IgD-negative memory B cell (primary cell): ENCODE measurements around the gene ZDHHC8. TPM values are rescaled to one million over a fixed set of nuclear protein-coding genes. Genes with fewer than 3 reads are reported as not detected.

ENCODE experiments used
- H3K27ac Mint-ChIP-seq, 3 donors: one replicate each; pipeline ENCODE4 v1.8.0; 2020 to 2022; ENCODE audit warnings: mild to moderate bottlenecking in 3 of 3, mixed read lengths in 3 of 3, moderate library complexity in 1 of 3
- H3K27me3 Mint-ChIP-seq: one replicate; pipeline ENCODE4 v1.8.0; 2021; ENCODE audit warnings: mixed read lengths
- H3K36me3 Mint-ChIP-seq: one replicate; pipeline ENCODE4 v1.8.0; 2020; ENCODE audit warnings: mild to moderate bottlenecking, mixed read lengths
- H3K4me1 Mint-ChIP-seq, 3 donors: one replicate each; pipeline ENCODE4 v1.8.0; 2020 to 2022; ENCODE audit warnings: mixed read lengths in 3 of 3, mild to moderate bottlenecking in 1 of 3
- H3K4me3 Mint-ChIP-seq, 4 donors: one replicate each; pipeline ENCODE4 v1.8.0; 2020 to 2022; ENCODE audit warnings: mild to moderate bottlenecking in 4 of 4, mixed read lengths in 4 of 4, moderate library complexity in 3 of 4
- H3K9me3 Mint-ChIP-seq, 3 donors: one replicate each; pipeline ENCODE4 v1.8.0; 2020 to 2021; ENCODE audit warnings: mixed read lengths in 3 of 3, mild to moderate bottlenecking in 1 of 3
- polyA plus RNA-seq: library from polyadenylated mRNA; unstranded; fragments of 300-500 nt; fragmentation: Illumina TruSeq; gene quantifications from one replicate; pipeline ENCODE4 v1.2.3, GENCODE V29; 2021

Gene ZDHHC8
- 4.2 TPM for polyA plus RNA-seq

GRCh38 chr22:20131597-20131858 is at the start of gene ZDHHC8:
ZDHHC8 (plus strand) TSS chr22:20131804; CDS start chr22:20131948, 144 bp downstream.
- Mint-ChIP-seq H3K36me3 (no peaks in the 10 kb centered on the region), H3K4me1 (peaks cover 4 to 11% (median 6%) of the 10 kb centered on the region in 3 donors), H3K27me3 (no peaks in the 10 kb centered on the region), H3K4me3 (peak within 1 kb of the TSS; percentile 75 to 91 (median 82)), H3K27ac (peak within 1 kb of the TSS in 2 of 3 donors; percentile 31 to 78), H3K9me3 (no peaks in the 10 kb centered on the region)

GRCh38 chr22:20083157-20083890 is 48.3 kb upstream of the ZDHHC8 start:
- Mint-ChIP-seq H3K36me3 (no peaks in the 10 kb centered on the region), H3K27me3 (no peaks in the 10 kb centered on the region), H3K27ac (peak overlapping the region in 2 of 3 donors; percentile 23 to 88), H3K4me1 (peaks cover 4 to 30% (median 8%) of the 10 kb centered on the region in 3 donors), H3K9me3 (no peaks in the 10 kb centered on the region), H3K4me3 (peak overlapping the region; percentile 34 to 83 (median 46))

DNA sequence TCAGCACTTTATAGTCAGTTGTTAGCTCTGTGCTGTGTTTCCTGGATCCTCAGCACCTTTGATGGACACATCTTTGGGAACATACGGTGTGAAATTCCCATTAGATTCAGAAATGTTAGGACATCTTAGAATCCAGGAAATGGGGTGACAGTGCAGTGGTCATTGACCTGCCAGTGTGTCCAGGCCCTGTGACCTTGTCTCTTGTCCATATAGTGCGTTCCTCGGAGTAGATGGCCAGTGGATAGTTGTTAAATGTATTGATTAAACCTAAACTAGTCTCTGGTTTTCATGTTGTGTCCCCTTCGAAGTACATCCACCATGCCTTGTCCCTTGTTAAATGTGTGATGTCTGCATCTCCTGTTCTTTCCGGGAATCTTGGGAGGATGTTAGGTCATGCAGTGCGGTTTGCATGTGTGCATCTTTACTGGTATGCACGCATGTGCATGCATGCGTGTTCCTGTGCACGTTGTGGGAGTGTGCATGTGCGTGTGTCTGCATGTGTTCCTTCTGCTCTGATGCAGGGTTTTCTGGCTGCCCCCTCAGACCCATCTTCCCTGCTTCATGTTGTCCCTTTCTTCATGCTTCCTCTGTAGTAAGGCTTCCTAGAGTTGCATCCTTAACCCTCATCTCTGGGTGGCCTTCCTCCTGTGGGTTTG is 47.6 kb upstream of the ZDHHC8 start:
- Mint-ChIP-seq H3K27ac (peak overlapping the region in 2 of 3 donors; percentile 23 to 39), H3K9me3 (no peaks in the 10 kb centered on the region), H3K4me1 (peaks cover 4 to 30% (median 8%) of the 10 kb centered on the region in 3 donors), H3K27me3 (no peaks in the 10 kb centered on the region), H3K4me3 (peak overlapping the region in 2 of 4 donors; percentile 37 to 53), H3K36me3 (no peaks in the 10 kb centered on the region)

DNA sequence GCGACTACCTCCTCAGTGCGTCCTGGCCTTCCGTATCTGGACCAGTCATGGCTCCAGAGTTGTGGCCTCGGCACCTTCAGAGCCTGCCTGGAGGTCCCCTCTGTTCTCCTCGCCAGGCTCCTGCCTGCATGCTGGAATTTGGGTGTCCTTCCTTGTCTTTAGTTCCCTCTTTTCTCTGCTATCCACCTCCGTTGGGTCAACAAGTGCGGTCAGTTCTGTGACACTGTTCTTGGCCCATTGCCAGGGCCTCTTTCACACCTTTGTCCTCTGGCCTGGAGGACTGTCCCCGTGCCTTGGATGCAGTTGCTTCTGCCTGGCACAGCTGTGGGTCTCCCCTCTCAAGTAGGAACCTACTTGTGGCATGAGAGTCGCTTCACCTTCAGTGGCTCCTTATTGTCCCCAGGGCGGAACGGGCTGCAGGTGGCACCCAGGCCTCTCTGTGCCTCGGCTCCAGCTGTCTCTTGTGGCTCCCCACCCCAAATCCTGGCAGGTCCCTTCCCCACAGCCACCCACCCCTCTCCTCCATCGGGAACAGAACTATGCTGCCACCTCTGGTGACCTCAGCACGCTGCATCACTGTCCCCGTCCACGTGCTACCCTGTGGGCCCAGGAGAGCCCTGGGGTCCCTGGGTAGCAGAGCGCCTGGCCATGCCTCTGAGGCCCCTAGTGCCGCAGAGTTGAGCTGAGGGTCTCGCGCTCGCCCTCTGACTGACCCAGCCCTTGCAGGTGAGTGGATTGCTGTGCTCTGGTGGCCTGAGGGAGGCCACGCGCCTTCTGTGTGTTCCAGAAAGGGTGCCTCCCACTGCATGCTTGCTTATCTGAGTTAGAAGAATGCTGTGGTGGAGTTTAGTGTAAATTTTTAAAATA is 46.8 kb upstream of the ZDHHC8 start:
- H3K27me3 Mint-ChIP-seq = no peaks in the 10 kb centered on the region
- H3K4me3 Mint-ChIP-seq = peak overlapping the region in 1 of 4 donors; percentile 16
- peaks cover under 1% of the 10 kb centered on the region for H3K36me3 Mint-ChIP-seq
- peaks cover 4 to 30% (median 8%) of the 10 kb centered on the region in 3 donors for H3K4me1 Mint-ChIP-seq
- no peaks in the 10 kb centered on the region for H3K9me3 Mint-ChIP-seq
- peak overlapping the region in 1 of 3 donors; percentile 39 for H3K27ac Mint-ChIP-seq

DNA sequence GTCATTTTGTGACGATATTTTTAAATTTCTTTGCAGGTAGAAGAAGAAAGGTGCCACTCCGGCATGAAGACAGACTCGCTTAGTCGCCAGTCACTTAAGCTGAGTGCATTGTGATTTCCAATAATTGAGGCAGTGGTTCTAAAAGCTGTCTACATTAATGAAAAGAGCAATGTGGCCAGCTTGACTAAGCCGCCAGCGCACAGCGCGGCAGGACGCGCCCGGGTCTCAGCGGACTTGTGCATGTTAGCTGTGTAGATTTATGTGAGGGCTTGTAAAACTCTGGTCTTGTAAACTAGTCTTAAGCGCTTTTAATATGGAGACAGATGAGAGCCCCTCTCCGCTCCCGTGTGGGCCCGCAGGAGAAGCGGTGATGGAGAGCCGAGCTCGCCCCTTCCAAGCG is 46.0 kb upstream of the ZDHHC8 start:
- peaks cover 4 to 29% (median 8%) of the 10 kb centered on the region in 3 donors for H3K4me1 Mint-ChIP-seq
- no peaks in the 10 kb centered on the region for H3K9me3 Mint-ChIP-seq
- no peak overlapping the region for H3K27ac Mint-ChIP-seq
- H3K27me3 Mint-ChIP-seq = no peaks in the 10 kb centered on the region
- H3K4me3 Mint-ChIP-seq = no peak overlapping the region
- peaks cover 3% of the 10 kb centered on the region for H3K36me3 Mint-ChIP-seq

GRCh38 chr22:20086101-20086599 is 45.5 kb upstream of the ZDHHC8 start:
- Mint-ChIP-seq H3K4me1 (peaks cover 4 to 24% (median 8%) of the 10 kb centered on the region in 3 donors), H3K27me3 (no peaks in the 10 kb centered on the region), H3K27ac (peak overlapping the region in 1 of 3 donors; percentile 62), H3K9me3 (no peaks in the 10 kb centered on the region), H3K36me3 (peaks cover 3% of the 10 kb centered on the region), H3K4me3 (no peak overlapping the region)

DNA sequence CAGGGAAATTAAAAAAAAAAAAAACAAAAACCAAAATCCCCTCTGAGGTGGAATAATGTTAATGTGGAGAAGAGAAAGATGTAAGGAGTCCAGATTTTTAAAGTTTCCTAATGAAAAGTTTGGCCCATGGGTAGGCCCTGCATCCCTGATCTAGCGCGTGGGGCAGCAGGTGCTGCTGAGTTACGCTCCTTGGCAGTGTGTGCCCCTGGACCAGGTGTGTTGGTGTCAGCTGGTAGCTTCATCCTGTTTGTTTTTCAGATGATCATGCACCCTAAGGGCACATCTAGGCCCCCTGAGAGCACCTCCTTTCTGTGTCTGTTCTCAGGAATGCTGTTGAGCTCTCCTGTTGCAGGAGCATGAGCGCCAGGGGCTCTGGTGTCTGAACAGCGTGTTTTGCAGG is 44.8 kb upstream of the ZDHHC8 start:
- Mint-ChIP-seq H3K27me3 (no peaks in the 10 kb centered on the region), H3K4me3 (no peak overlapping the region), H3K4me1 (peaks cover under 1 to 18% (median 5%) of the 10 kb centered on the region in 3 donors), H3K36me3 (peaks cover 3% of the 10 kb centered on the region), H3K9me3 (no peaks in the 10 kb centered on the region), H3K27ac (peak overlapping the region in 1 of 3 donors; percentile 62)

DNA sequence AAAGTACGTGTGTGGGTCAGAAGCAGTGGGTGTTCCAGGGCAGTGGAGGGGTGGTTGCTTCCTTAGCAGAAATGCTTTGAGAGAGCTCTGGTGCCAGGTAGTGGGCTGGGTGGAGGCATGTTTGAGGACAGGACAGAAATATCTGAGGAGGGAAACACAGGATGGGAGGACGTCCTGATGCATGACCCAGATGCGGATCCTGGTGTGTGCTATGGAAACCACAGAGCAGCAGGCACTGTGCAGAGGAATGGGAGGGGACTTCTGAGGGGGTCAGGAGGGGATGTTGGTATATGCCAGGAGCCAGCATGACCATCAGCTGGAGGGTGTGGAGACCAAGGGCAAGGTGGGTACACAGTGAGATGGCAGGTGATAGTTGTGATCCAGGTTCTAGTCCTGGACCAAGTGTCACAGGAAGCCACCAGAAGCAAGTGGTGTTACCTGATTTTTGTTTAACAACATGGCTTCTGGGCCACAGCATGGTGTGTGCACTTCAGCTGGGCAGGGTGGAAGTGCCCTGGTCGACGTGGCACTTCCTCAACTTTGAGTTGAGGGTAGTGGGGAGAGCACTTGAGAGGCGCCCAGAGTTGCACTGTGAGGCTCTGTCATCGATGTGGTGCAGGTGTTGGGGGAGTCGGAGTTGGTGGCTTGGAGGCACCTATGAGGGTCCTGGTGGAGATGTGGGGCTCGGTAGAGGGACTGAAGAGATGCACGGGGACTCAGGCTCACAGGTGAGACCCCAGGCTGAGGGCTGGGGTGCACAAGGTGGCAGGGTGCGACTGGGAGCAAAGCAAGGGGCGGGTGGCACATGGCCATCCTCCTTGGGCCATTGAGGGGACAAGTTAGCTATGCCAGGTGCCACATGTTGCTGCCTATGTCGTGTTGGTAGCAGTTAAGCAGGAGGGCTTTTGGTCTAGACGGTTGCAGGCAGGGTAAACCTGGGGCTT is 44.0 kb upstream of the ZDHHC8 start:
- peak overlapping the region in 1 of 3 donors; percentile 26 for H3K27ac Mint-ChIP-seq
- H3K9me3 Mint-ChIP-seq = no peaks in the 10 kb centered on the region
- peaks cover 3% of the 10 kb centered on the region for H3K36me3 Mint-ChIP-seq
- H3K27me3 Mint-ChIP-seq = no peaks in the 10 kb centered on the region
- peaks cover 0 to 18% (median 4%) of the 10 kb centered on the region in 3 donors for H3K4me1 Mint-ChIP-seq
- peak overlapping the region in 1 of 4 donors; percentile 82 for H3K4me3 Mint-ChIP-seq

DNA sequence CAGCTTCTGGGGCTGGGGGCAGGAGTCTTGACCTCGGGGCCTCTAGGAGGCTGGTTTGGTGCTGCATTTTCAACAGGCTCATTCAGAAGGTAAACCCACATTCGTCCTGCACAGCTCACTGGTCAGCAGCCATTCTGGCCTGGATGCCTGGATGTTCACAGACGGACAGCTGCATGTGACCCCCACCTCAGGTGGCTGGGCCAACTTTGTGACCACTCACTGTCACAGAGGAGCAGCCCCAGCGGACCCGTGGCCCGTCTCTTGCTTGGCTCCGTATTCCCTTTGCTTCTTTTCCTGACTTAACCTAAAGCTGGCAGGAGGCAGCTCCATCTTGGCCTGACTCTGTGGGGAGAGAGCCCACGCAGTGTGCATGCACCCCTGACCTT is 43.3 kb upstream of the ZDHHC8 start:
- Mint-ChIP-seq H3K9me3 (no peaks in the 10 kb centered on the region), H3K4me3 (no peak overlapping the region), H3K27me3 (no peaks in the 10 kb centered on the region), H3K36me3 (peaks cover 3% of the 10 kb centered on the region), H3K27ac (no peak overlapping the region), H3K4me1 (peaks cover 0 to 11% (median 4%) of the 10 kb centered on the region in 3 donors)

DNA sequence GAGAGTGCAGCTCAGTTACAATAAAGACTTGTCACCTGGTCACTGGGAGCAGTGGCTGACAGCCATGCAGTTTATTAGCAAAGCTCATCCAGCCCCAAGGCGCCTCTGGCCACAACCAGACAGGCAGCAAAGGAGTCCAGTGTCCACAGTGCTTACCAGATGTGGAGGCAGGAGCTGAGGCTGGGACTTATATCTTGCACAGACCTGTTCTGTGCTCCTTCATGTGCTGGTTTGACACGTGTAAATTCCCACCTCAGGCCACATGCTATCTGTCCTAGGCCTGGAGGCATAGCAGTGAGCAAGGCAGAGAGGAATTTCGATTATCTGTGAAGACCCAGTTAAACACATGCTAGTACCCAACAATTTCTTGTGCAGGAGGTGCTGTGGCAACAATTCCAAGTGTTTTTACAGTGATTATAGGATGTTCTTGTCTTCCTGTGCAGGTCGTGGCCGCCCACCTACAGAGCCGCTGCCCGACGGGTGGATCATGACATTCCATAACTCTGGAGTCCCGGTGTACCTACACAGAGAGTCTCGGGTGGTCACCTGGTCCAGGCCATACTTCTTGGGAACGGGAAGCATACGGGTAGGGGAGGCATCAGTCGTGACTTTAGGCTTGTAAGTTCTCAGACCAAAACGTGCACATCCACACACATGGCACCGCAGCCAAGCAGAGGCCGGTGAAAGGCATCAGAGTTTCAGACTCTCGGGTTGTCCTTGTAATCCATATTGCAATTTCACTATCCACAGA is 42.2 kb upstream of the ZDHHC8 start:
- H3K4me3 Mint-ChIP-seq = no peak overlapping the region
- peaks cover 0 to 3% (median 0%) of the 10 kb centered on the region in 3 donors for H3K4me1 Mint-ChIP-seq
- no peaks in the 10 kb centered on the region for H3K27me3 Mint-ChIP-seq
- peaks cover 3% of the 10 kb centered on the region for H3K36me3 Mint-ChIP-seq
- H3K27ac Mint-ChIP-seq = no peak overlapping the region
- no peaks in the 10 kb centered on the region for H3K9me3 Mint-ChIP-seq

DNA sequence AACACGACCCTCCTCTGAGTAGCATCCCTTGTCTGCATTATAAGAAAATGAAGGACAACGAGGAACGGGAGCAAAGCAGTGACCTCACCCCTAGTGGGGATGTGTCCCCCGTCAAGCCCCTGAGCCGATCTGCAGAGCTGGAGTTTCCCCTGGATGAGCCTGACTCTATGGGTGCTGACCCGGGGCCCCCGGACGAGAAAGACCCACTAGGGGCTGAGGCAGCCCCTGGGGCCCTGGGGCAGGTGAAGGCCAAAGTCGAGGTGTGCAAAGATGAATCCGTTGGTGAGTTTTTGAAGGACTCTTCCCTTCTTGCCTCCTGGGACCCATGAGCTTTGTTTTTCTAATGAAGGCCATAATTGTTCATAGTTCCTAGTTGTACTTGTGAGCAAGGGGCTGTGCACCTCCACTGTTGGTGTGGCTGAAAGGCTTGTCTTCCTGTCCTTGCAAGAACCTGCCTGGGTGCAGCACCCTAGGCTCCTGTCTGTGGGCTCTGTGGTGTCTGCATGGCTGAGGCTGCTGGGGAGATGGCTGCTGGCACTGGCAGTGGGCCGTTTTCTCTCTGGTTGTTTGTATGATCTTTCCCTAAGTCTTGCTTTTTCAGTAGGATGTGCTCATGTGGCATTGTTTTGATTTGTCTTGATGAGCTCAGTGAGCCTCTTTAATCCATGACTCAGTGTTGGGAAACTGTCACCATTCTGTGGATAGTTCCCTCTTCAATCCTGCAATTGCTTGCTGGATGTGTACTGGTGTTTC is 41.5 kb upstream of the ZDHHC8 start:
- Mint-ChIP-seq H3K9me3 (no peaks in the 10 kb centered on the region), H3K27ac (no peak overlapping the region), H3K4me1 (no peaks in the 10 kb centered on the region), H3K4me3 (no peak overlapping the region), H3K36me3 (peaks cover 4% of the 10 kb centered on the region), H3K27me3 (no peaks in the 10 kb centered on the region)

- H3K36me3 Mint-ChIP-seq = peaks cover 8% of the 10 kb centered on the region
- H3K4me3 Mint-ChIP-seq = no peak overlapping the region
- no peaks in the 10 kb centered on the region for H3K9me3 Mint-ChIP-seq
- H3K27ac Mint-ChIP-seq = no peak overlapping the region
- no peaks in the 10 kb centered on the region for H3K4me1 Mint-ChIP-seq
- H3K27me3 Mint-ChIP-seq = no peaks in the 10 kb centered on the region
Observed at GRCh38 chr22:20090730-20091240, 40.8 kb upstream of the ZDHHC8 start.
